B cell (primary cell): ENCODE results near the gene MRTFB. TPM values are rescaled to one million over a fixed set of nuclear protein-coding genes. Genes with fewer than 3 reads are reported as not detected.

ENCODE experiments used
- ATAC-seq: fragments of 200-7000 bp; cut with Tn5 transposase; one replicate; pipeline ENCODE4 v1.10.0; 2021; ENCODE audit warnings: low read depth, mild to moderate bottlenecking, moderate number of reproducible peaks, moderate library complexity
- CTCF ChIA-PET: fragments of 350-600 bp; sonication (Branson Sonifier 250); formaldehyde crosslinking; loops from one replicate; lab custom pipeline; 2021; ENCODE audit warnings: antibody characterized with exemption, inconsistent platforms; lab: Charles Lee
- POLR2A ChIA-PET: fragments of 350-600 bp; sonication (Branson Sonifier 250); formaldehyde crosslinking; loops from one replicate; lab custom pipeline; 2021; ENCODE audit warnings: antibody characterized with exemption; lab: Charles Lee
- DNase-seq: peaks from one replicate; pipeline ENCODE4 v3.0.0; 2013
- H2AFZ ChIP-seq: 2 replicates; pipeline ENCODE4 v1.6.1; 2012; ENCODE audit warnings: mild to moderate bottlenecking, low read depth, low read length; ENCODE audit not compliant: insufficient read depth, poor library complexity, severe bottlenecking
- H3K27ac ChIP-seq, 2 donors: 1 replicate in 1 of 2; 2 replicates in 1 of 2; pipeline ENCODE4 v1.5.1; 2012 to 2013; ENCODE audit warnings: low read length in 2 of 2, mild to moderate bottlenecking in 2 of 2, moderate library complexity in 1 of 2
- H3K27me3 ChIP-seq, 4 experiments: fragments of 200-600 bp in 1 of 4; sonication (generic) in 1 of 4; replicated peaks in 1 of 4; 1 replicate in 2 of 4; 2 replicates in 2 of 4; pipeline versions ENCODE4 v1.6.1 to v1.7.0; 2013 to 2016; ENCODE audit warnings: low read length in 3 of 4, mild to moderate bottlenecking in 2 of 4, mixed read lengths in 1 of 4, moderate library complexity in 1 of 4; ENCODE audit not compliant: insufficient read depth in 4 of 4, control insufficient read depth in 3 of 4; ENCODE audit errors: control extremely low read depth in 1 of 4
- H3K36me3 ChIP-seq, 2 experiments: replicated peaks in 1 of 2; 1 replicate in 1 of 2; 2 replicates in 1 of 2; pipeline versions ENCODE4 v1.6.1 to v1.7.1; 2013; ENCODE audit warnings: low read length in 1 of 2; ENCODE audit not compliant: insufficient read depth in 2 of 2, control insufficient read depth in 1 of 2; ENCODE audit errors: control extremely low read depth in 1 of 2, extremely low read depth in 1 of 2
- H3K4me1 ChIP-seq, 2 donors: fragments of 200-600 bp in 1 of 2; sonication (generic) in 1 of 2; 1 replicate in 1 of 2; 2 replicates in 1 of 2; pipeline versions ENCODE4 v1.5.1 to v1.6.1; 2013 to 2017; ENCODE audit warnings: low read length in 2 of 2; ENCODE audit not compliant: control insufficient read depth in 2 of 2, insufficient read depth in 2 of 2
- H3K4me2 ChIP-seq: replicated peaks from 2 replicates; pipeline ENCODE3; 2012; ENCODE audit warnings: mild to moderate bottlenecking, low read depth, low read length; ENCODE audit not compliant: poor library complexity, severe bottlenecking
- H3K4me3 ChIP-seq, 5 experiments: fragments of 200-600 bp in 1 of 5; sonication (generic) in 1 of 5; 1 replicate in 3 of 5; 2 replicates in 2 of 5; pipeline versions ENCODE4 v1.5.1 to v1.7.0; 2011 to 2016; ENCODE audit warnings: low read length in 4 of 5, mild to moderate bottlenecking in 4 of 5, low read depth in 2 of 5, control low read depth in 1 of 5, moderate library complexity in 1 of 5; ENCODE audit not compliant: insufficient read depth in 1 of 5; ENCODE audit errors: control extremely low read depth in 1 of 5, extremely low read depth in 1 of 5
- H3K79me2 ChIP-seq: fragments of 200-600 bp; sonication (generic); one replicate; pipeline ENCODE4 v1.6.0; 2016; ENCODE audit warnings: low read length; ENCODE audit not compliant: control insufficient read depth, insufficient read depth
- H3K9ac ChIP-seq: fragments of 200-600 bp; sonication (generic); 2 replicates; pipeline ENCODE4 v1.6.1; 2017; ENCODE audit warnings: mild to moderate bottlenecking, low read length, moderate library complexity
- H3K9me3 ChIP-seq, 3 donors: one replicate each; pipeline versions ENCODE4 v1.6.1 to v1.7.1; 2013; ENCODE audit warnings: low read length in 2 of 3; ENCODE audit not compliant: control insufficient read depth in 2 of 3, insufficient read depth in 1 of 3; ENCODE audit errors: control extremely low read depth in 1 of 3
- H4K20me1 ChIP-seq: 2 replicates; pipeline ENCODE4 v1.6.0; 2012; ENCODE audit warnings: mild to moderate bottlenecking, low read length; ENCODE audit not compliant: insufficient read depth, control insufficient read depth, poor library complexity, severe bottlenecking
- H3K27ac Mint-ChIP-seq: one replicate; pipeline ENCODE4 v1.8.0; 2021; ENCODE audit warnings: mixed read lengths
- H3K27me3 Mint-ChIP-seq: one replicate; pipeline ENCODE4 v1.8.0; 2021; ENCODE audit warnings: mixed read lengths
- H3K4me1 Mint-ChIP-seq: one replicate; pipeline ENCODE4 v1.8.0; 2021; ENCODE audit warnings: mixed read lengths
- H3K4me3 Mint-ChIP-seq: one replicate; pipeline ENCODE4 v1.8.0; 2021; ENCODE audit warnings: mixed read lengths
- H3K9me3 Mint-ChIP-seq: one replicate; pipeline ENCODE4 v1.8.0; 2022; ENCODE audit warnings: mixed read lengths; ENCODE audit not compliant: insufficient read depth
- CTCF ChIP-seq: fragments of 200-600 bp; IDR thresholded peaks from one replicate; pipeline ENCODE4 v1.8.0; 2022; ENCODE audit warnings: antibody characterized with exemption, mild to moderate bottlenecking
- EZH2 ChIP-seq: IDR thresholded peaks from 2 replicates; pipeline ENCODE4 v1.6.1; 2012; ENCODE audit warnings: borderline replicate concordance, low read depth, mild to moderate bottlenecking, moderate library complexity, low read length; ENCODE audit not compliant: insufficient read depth, poor library complexity, severe bottlenecking
- WGBS: methylation state at CpG from one replicate; pipeline ENCODE4 v1.1.5; 2013; ENCODE audit warnings: missing lambda C conversion rate; ENCODE audit not compliant: insufficient coverage; 5-methylcytosine and 5-hydroxymethylcytosine counted together
- intact Hi-C: fragments of 100-400 bp; cut with micrococcal nuclease; formaldehyde crosslinking; loops from one replicate; pipeline ENCODE4 v1.10.0; 2022
- polyA plus RNA-seq: library from polyadenylated mRNA; depleted of rRNA; stranded (reverse); fragments of >200 nt; gene quantifications from 2 replicates; pipeline ENCODE4 v1.2.3, GENCODE V29; 2012
- total RNA-seq, 2 donors: library from RNA; stranded (reverse); fragments of 120-200 nt in 1 of 2; gene quantifications; 1 replicate in 1 of 2; 2 replicates in 1 of 2; pipeline versions ENCODE4 v1.2.3 to v1.2.4, GENCODE V29; 2013 to 2022

MRTFB gene
- total and polyA plus RNA-seq, 2 donors (not counting 1 experiment from before 2014, with no cell fraction given): 6.6 to 39.5 TPM

GRCh38 chr16:14119799-14120198 is 48.7 kb downstream of the MRTFB start:
- CTCF ChIA-PET: no interaction called here
- no peaks in the 10 kb centered on the region for H3K27me3 ChIP-seq
- no peak for ATAC-seq
- H3K9me3 ChIP-seq: peaks cover 1 to 3% (median 3%) of the 10 kb centered on the region in 3 donors
- H3K4me1 ChIP-seq: peaks cover 0 to 5% of the 10 kb centered on the region in 2 donors
- intact Hi-C loops: no loop called here
- TF ChIP-seq CTCF (no peak), EZH2 (no peak)
- peaks cover 0 to 1% of the 10 kb centered on the region in 2 experiments for H3K36me3 ChIP-seq
- DNase-seq: no peak
- no peaks in the 10 kb centered on the region for H4K20me1 ChIP-seq
- Mint-ChIP-seq H3K27me3 (no peaks in the 10 kb centered on the region), H3K9me3 (no peaks in the 10 kb centered on the region), H3K27ac (no peak overlapping the region), H3K4me1 (peaks cover 31% of the 10 kb centered on the region), H3K4me3 (no peak overlapping the region)
- WGBS: 100% methylated on average over 3 of the region's 4 CpGs
- H3K79me2 ChIP-seq: peaks cover 5% of the 10 kb centered on the region
- no peak overlapping the region for H3K4me2 ChIP-seq
- no peak overlapping the region for H2AFZ ChIP-seq
- no peak overlapping the region for H3K27ac ChIP-seq
- H3K4me3 ChIP-seq: no peak overlapping the region
- H3K9ac ChIP-seq: no peak overlapping the region
- POLR2A ChIA-PET: no interaction called here

GRCh38 chr16:14120335-14120734 is 49.2 kb downstream of the MRTFB start:
- Histone ChIP-seq H3K36me3 (peaks cover 0 to 1% of the 10 kb centered on the region in 2 experiments), H4K20me1 (no peaks in the 10 kb centered on the region), H3K27ac (no peak overlapping the region), H3K4me1 (peaks cover 0 to 5% of the 10 kb centered on the region in 2 donors), H3K9me3 (peaks cover 1 to 3% (median 3%) of the 10 kb centered on the region in 3 donors), H3K4me2 (no peak overlapping the region), H3K4me3 (no peak overlapping the region), H2AFZ (no peak overlapping the region), H3K79me2 (peaks cover 10% of the 10 kb centered on the region), H3K9ac (no peak overlapping the region), H3K27me3 (no peaks in the 10 kb centered on the region)
- TF ChIP-seq CTCF (no peak), EZH2 (no peak)
- ChIA-PET POLR2A (no interaction called here), CTCF (no interaction called here)
- no peak for DNase-seq
- intact Hi-C loops: no loop called here
- H3K4me1 Mint-ChIP-seq: peaks cover 32% of the 10 kb centered on the region
- ATAC-seq: no peak
- H3K27ac Mint-ChIP-seq: no peak overlapping the region
- WGBS: no CpG with 5 or more reads among the region's 4 CpGs
- no peaks in the 10 kb centered on the region for H3K27me3 Mint-ChIP-seq
- no peaks in the 10 kb centered on the region for H3K9me3 Mint-ChIP-seq
- H3K4me3 Mint-ChIP-seq: no peak overlapping the region
